Mucosa of descending colon (tissue), 3 donors: Measurements from ENCODE around the gene FURIN. TPM values are rescaled to one million over a fixed set of nuclear protein-coding genes. Genes with fewer than 3 reads are reported as not detected.

ENCODE experiments used
- ATAC-seq: fragments of 200-7000 bp; cut with Tn5 transposase; one replicate; pipeline ENCODE4 v1.9.1; 2020; ENCODE audit warnings: mild to moderate bottlenecking, moderate library complexity
- DNase-seq, 3 donors: peaks; one replicate each; pipeline ENCODE4 v3.0.0-alpha.2; 2020
- H3K36me3 ChIP-seq: fragments of 200-600 bp; one replicate; pipeline ENCODE4 v1.8.0; 2021; ENCODE audit warnings: low read depth, mild to moderate bottlenecking
- H3K4me1 ChIP-seq: fragments of 200-600 bp; one replicate; pipeline ENCODE4 v1.8.0; 2021; ENCODE audit warnings: low read depth, mild to moderate bottlenecking
- H3K4me3 ChIP-seq: fragments of 200-600 bp; one replicate; pipeline ENCODE4 v1.8.0; 2021; ENCODE audit warnings: mild to moderate bottlenecking
- H3K9me3 ChIP-seq: fragments of 200-600 bp; one replicate; pipeline ENCODE4 v1.8.0; 2021; ENCODE audit warnings: mild to moderate bottlenecking
- intact Hi-C, 2 donors: fragments of 100-400 bp; cut with DNase I in 1 of 2; cut with micrococcal nuclease in 1 of 2; formaldehyde crosslinking; loops; one replicate each; pipeline versions ENCODE4 v1.11.0 to v1.11.1; 2022; cut with DNase I, micrococcal nuclease
- total RNA-seq, 3 donors: library from RNA; stranded (reverse); fragmentation: NEBNext Ultra II Directional in 2 of 3; extraction: Animal tissue kit (Norgen Biotek cat#: 25700) in 2 of 3; gene quantifications; one replicate each; pipeline versions ENCODE4 v1.2.1 to v1.2.4, GENCODE V29; 2021 to 2023
- TF ChIP-seq, protein P1 (sequence below): fragments of 200-600 bp; IDR thresholded peaks from one replicate; pipeline ENCODE4 v1.8.0; 2022; ENCODE audit warnings: antibody characterized with exemption, mild to moderate bottlenecking
- donor health status: DM: no; HTN: no; CAD: no; lungs with moderate emphysema.
- donor health status: DM: no; HTN: no; CAD: no.
- donor health status: DM: no; HTN: yes; CAD: no.

The FURIN gene
- total RNA-seq, 3 donors from 2014 or later, result 65.9 to 83.4 (median 67.4) TPM

DNA sequence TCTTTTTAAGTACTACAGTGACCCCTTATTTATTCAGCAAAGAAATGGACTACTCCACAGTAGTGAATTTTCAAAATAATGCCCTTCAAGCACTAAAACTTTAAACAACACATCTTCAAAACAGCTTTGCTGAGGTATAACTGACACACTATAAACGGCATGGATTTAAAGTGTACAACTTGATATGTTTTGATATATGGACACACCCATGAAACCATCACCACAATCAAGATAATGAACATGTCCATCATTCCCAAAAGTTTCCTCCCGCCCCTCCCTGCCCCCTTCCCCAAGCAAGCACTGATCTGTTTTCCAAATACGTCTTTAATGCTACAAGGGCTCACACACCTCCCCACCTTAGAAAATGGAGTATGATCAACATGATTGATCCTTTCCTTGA lies 1.6 kb upstream of the FURIN start:
- H3K9me3 ChIP-seq, result no peaks in the 10 kb centered on the region

DNA sequence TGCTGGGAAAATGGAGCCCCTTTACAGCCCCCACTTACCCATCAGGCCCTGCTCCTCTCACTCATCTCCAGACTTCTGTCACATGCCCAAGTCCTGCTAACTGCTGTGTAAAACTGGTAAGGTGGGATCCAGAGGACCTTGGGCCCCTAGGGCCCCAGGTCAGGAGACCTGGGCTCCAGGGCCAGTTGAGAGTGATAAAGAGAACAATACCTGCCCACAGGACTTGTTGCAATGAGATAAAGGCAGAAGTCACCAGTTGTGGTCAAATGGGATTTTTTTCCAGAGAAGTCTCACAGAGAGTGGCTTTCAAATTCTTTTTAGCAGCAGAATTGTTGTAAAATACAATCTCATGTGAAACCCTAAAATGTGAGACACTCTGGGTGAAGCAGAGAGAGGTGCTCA lies 753 bp downstream of the FURIN start:
- TF ChIP-seq, protein P1, sequence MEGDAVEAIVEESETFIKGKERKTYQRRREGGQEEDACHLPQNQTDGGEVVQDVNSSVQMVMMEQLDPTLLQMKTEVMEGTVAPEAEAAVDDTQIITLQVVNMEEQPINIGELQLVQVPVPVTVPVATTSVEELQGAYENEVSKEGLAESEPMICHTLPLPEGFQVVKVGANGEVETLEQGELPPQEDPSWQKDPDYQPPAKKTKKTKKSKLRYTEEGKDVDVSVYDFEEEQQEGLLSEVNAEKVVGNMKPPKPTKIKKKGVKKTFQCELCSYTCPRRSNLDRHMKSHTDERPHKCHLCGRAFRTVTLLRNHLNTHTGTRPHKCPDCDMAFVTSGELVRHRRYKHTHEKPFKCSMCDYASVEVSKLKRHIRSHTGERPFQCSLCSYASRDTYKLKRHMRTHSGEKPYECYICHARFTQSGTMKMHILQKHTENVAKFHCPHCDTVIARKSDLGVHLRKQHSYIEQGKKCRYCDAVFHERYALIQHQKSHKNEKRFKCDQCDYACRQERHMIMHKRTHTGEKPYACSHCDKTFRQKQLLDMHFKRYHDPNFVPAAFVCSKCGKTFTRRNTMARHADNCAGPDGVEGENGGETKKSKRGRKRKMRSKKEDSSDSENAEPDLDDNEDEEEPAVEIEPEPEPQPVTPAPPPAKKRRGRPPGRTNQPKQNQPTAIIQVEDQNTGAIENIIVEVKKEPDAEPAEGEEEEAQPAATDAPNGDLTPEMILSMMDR, result no peak
- H3K4me1 ChIP-seq, result peaks cover 30% of the 10 kb centered on the region
- ATAC-seq, result no peak
- no peaks in the 10 kb centered on the region for H3K36me3 ChIP-seq
- intact Hi-C loops, result no loop called here
- DNase-seq, result no peak
- H3K4me3 ChIP-seq, result no peak overlapping the region
- H3K9me3 ChIP-seq, result no peaks in the 10 kb centered on the region

More for the DNA sequence above, 1.6 kb upstream of the FURIN start:
- intact Hi-C loops, result no loop called here
- H3K36me3 ChIP-seq, result no peaks in the 10 kb centered on the region
- peaks cover 15% of the 10 kb centered on the region for H3K4me1 ChIP-seq
- TF ChIP-seq, protein P1, result no peak
- ATAC-seq (no peak), DNase-seq (no peak)
- H3K4me3 ChIP-seq, result no peak overlapping the region

DNA sequence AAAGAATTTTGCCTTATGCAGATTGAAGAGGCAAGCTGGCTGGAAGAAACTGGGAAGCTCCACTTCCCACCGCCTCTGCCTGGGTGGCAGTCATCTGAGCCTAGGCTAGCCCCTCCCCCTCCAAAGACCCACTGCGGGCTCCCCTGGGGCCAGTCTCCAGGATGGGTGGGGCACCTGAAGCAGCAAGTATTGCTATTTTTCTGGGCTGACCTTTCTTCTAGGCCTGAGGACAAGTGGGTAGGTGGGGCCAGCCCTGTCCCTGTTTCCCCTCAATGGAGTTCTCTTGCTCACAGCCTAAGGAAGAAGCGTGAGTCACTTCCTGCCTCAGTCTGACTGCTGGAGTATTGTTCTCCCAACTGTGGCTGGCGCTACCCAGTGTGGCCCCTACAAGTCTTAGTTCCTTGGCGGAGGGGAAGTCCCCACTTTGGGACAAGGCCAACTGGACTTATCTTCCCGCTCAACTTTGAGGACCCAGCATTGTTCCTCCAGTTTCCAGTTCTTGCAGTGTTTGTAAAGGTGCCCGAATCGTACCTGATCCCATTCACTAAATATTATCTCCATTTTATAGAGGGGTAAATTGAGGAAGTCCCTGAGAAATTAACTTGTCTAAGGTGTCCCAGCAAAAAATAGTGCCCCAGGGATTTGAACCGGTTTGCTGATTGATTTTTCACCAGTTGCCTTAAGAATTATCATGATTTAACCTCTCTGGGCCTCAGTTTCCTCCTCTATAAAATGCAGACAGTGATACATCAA lies 1.4 kb downstream of the FURIN start:
- ATAC-seq (peak; percentile 50), DNase-seq (peak; percentile 55 to 75 (median 61))
- intact Hi-C loops, result loop anchor here in 1 of 2 donors (10.0 kb wide), 1 partner anchor 155 kb away; the partner anchor contains the start of gene BLM
- H3K36me3 ChIP-seq, result no peaks in the 10 kb centered on the region
- peaks cover 36% of the 10 kb centered on the region for H3K4me1 ChIP-seq
- no peaks in the 10 kb centered on the region for H3K9me3 ChIP-seq
- H3K4me3 ChIP-seq, result no peak overlapping the region
- TF ChIP-seq, protein P1, result no peak

DNA sequence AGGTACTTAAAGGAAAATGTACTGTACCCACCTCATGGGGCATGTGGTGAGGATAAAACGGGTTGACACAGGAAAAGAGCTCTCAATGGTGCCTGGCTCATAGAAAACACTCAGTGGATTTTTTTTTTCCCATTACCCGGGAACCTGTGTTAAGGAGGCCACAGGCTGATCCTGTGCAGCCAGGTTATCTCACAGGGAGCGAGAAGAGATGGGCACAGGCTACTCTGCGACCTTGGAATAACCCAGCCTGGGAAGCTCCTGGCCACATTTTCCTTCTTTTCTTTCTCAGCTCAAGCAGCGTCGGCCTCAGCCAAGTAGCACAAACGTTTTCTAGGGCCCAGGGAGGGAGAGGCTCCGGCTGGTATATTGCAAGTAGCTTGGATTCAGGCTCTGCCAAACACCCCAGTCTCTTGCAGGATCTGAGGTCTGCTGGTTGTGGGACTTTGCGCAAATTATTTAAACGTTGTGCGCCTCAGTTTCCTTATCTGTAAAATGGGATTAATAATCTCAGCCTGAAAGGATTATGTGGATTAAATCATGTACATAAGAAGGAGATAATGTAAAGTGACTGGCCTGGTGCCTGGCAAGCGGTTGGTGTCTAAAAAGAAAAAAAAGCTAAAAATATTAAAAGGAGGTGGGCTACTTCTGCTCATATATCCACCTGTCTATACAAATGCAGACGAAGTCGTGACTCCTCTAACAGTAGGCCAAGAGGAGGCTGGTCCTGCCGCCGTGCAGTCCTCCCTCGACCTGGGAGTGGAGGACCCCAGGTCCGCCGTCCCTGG lies 2.2 kb downstream of the FURIN start:
- DNase-seq (peak in 1 of 3 donors; percentile 36), ATAC-seq (peak; percentile 7)
- TF ChIP-seq, protein P1, result no peak
- H3K36me3 ChIP-seq, result no peaks in the 10 kb centered on the region
- intact Hi-C loops, result loop anchor here in 1 of 2 donors (10.0 kb wide), 1 partner anchor 156 kb away; the partner anchor contains the start of gene BLM
- peaks cover 36% of the 10 kb centered on the region for H3K4me1 ChIP-seq
- H3K9me3 ChIP-seq, result no peaks in the 10 kb centered on the region
- H3K4me3 ChIP-seq, result peak overlapping the region; percentile 82

DNA sequence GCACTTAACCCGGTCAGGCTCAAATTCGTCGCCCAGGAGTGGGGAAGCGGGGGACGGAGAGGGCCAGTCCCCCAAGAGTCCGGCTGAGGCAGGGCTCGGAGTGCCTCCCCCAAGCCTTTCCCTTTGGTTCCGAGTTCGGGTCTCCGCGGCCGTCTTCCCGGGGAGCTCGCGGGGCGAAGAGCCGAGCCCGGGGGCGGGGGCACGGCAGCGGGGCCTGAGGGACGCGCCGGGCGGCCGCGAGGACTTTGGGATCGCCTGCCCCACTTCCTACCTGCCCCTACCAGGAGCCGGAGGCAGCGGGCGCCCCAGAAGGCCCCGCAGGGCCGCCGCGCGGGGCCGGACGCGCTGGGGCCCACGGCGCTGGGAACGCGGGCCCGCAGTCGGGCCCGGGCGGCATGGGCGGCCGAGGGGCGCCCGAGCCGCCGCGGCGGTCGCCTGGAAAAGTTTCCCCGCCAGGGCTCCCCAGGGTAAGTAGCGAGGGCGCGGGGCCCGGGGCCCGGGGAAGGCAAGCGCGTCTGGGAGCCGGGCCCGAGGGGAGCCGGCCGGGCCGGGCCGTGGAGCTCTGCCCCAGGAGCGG lies 2.8 kb downstream of the FURIN start:
- TF ChIP-seq, protein P1, result no peak
- Histone ChIP-seq H3K9me3 (no peaks in the 10 kb centered on the region), H3K4me3 (peak overlapping the region; percentile 82), H3K4me1 (peaks cover 36% of the 10 kb centered on the region), H3K36me3 (no peaks in the 10 kb centered on the region)
- ATAC-seq (peak; percentile 21), DNase-seq (peak in 2 of 3 donors; percentile 39 to 71)
- intact Hi-C loops, result loop anchor here in 1 of 2 donors (10.0 kb wide), 1 partner anchor 156 kb away; the partner anchor contains the start of gene BLM
